ENCODE results near the gene NOC2L.

Gene NOC2L

GRCh38 chr1:981955-982558 lies 23.0 kb upstream of the NOC2L start, which contains the start of gene PERM1:
Gene PERM1, minus strand, starts transcription at chr1:982093. Its CDS starts 1,064 bp downstream, at chr1:981029.
- Histone ChIP-seq H3K4me2 (no peak within 1 kb of the TSS), H2AFZ (ENCODE audit: low read depth) (no peak within 1 kb of the TSS), H3K27ac (no peak within 1 kb of the TSS), H3K79me2 (ENCODE audit: insufficient read depth, low read depth) (no peaks in the 10 kb centered on the region), H4K20me1 (ENCODE audit: insufficient read depth) (no peaks in the 10 kb centered on the region), H3K27me3 (ENCODE audit: insufficient read depth, low read depth) (peaks cover 86% of the 10 kb centered on the region), H3K4me1 (ENCODE audit: low read depth, poor library complexity, severe bottlenecking) (peaks cover 8% of the 10 kb centered on the region), H3K9ac (no peak within 1 kb of the TSS), H3K36me3 (ENCODE audit: insufficient read depth) (no peaks in the 10 kb centered on the region), H3K4me3 (IDR thresholded peaks at IDR 0.05; ENCODE audit: insufficient read depth, low read depth, low read length) (no peak within 1 kb of the TSS)
- no peak for TF ChIP-seq CTCF (conservative IDR thresholded peaks at IDR 0.05; ENCODE audit: low read depth, low read length)

- no peak overlapping the region for H2AFZ ChIP-seq (ENCODE audit: low read depth)
- H3K4me2 ChIP-seq = no peak overlapping the region
- no peak overlapping the region for H3K9ac ChIP-seq
- no peak for TF ChIP-seq CTCF (conservative IDR thresholded peaks at IDR 0.05; ENCODE audit: low read depth, low read length)
- no peaks in the 10 kb centered on the region for H3K36me3 ChIP-seq (ENCODE audit: insufficient read depth)
- H3K27me3 ChIP-seq (ENCODE audit: insufficient read depth, low read depth) = peaks cover 81% of the 10 kb centered on the region
- H3K27ac ChIP-seq = no peak overlapping the region
- H3K4me3 ChIP-seq (IDR thresholded peaks at IDR 0.05; ENCODE audit: insufficient read depth, low read depth, low read length) = no peak overlapping the region
- H4K20me1 ChIP-seq (ENCODE audit: insufficient read depth) = no peaks in the 10 kb centered on the region
- H3K4me1 ChIP-seq (ENCODE audit: low read depth, poor library complexity, severe bottlenecking) = peaks cover 8% of the 10 kb centered on the region
- no peaks in the 10 kb centered on the region for H3K79me2 ChIP-seq (ENCODE audit: insufficient read depth, low read depth)
These were observed 22.5 kb upstream of the NOC2L start for GRCh38 chr1:981491-981954.

GRCh38 chr1:980602-981395 lies 21.7 kb upstream of the NOC2L start:
- Histone ChIP-seq H4K20me1 (ENCODE audit: insufficient read depth) (no peaks in the 10 kb centered on the region), H3K9ac (no peak overlapping the region)
- TF ChIP-seq CTCF (conservative IDR thresholded peaks at IDR 0.05; ENCODE audit: low read depth, low read length) = no peak

GRCh38 chr1:980137-980571 lies 21.1 kb upstream of the NOC2L start:
- H3K9ac ChIP-seq = no peak overlapping the region
- H3K36me3 ChIP-seq (ENCODE audit: insufficient read depth) = no peaks in the 10 kb centered on the region
- H3K27me3 ChIP-seq (ENCODE audit: insufficient read depth, low read depth) = peaks cover 69% of the 10 kb centered on the region
- H3K79me2 ChIP-seq (ENCODE audit: insufficient read depth, low read depth) = no peaks in the 10 kb centered on the region
- H2AFZ ChIP-seq (ENCODE audit: low read depth) = no peak overlapping the region
- H3K27ac ChIP-seq = no peak overlapping the region
- H4K20me1 ChIP-seq (ENCODE audit: insufficient read depth) = no peaks in the 10 kb centered on the region
- no peak for TF ChIP-seq CTCF (conservative IDR thresholded peaks at IDR 0.05; ENCODE audit: low read depth, low read length)
- H3K4me3 ChIP-seq (IDR thresholded peaks at IDR 0.05; ENCODE audit: insufficient read depth, low read depth, low read length) = no peak overlapping the region
- H3K4me1 ChIP-seq (ENCODE audit: low read depth, poor library complexity, severe bottlenecking) = peaks cover 21% of the 10 kb centered on the region
- no peak overlapping the region for H3K4me2 ChIP-seq

More at GRCh38 chr1:980602-981395, 21.7 kb upstream of the NOC2L start:
- Histone ChIP-seq H3K27ac (no peak overlapping the region), H3K4me3 (IDR thresholded peaks at IDR 0.05; ENCODE audit: insufficient read depth, low read depth, low read length) (no peak overlapping the region), H3K79me2 (ENCODE audit: insufficient read depth, low read depth) (no peaks in the 10 kb centered on the region), H2AFZ (ENCODE audit: low read depth) (no peak overlapping the region), H3K36me3 (ENCODE audit: insufficient read depth) (no peaks in the 10 kb centered on the region), H3K27me3 (ENCODE audit: insufficient read depth, low read depth) (peaks cover 74% of the 10 kb centered on the region), H3K4me1 (ENCODE audit: low read depth, poor library complexity, severe bottlenecking) (peaks cover 15% of the 10 kb centered on the region), H3K4me2 (no peak overlapping the region)

Measured in KMS-11 (cell line).